SK-N-SH (cell line): ENCODE results near the gene SHISA3. TPM values are rescaled to one million over a fixed set of nuclear protein-coding genes. Genes with fewer than 3 reads are reported as not detected.
A peak's percentile ranks its signal among the peaks of the same experiment; 100 is the strongest.

Experiments used
- CTCF ChIA-PET: fragments of 300-600, 350-600 bp; formaldehyde crosslinking; extraction: SDS; loops from one replicate; lab custom pipeline; 2021; lab: Yijun Ruan, JAX
- POLR2A ChIA-PET: fragments of 350-600 bp; sonication (Branson Sonifier 250); formaldehyde crosslinking; extraction: SDS; loops from one replicate; lab custom pipeline; 2020; ENCODE audit warnings: antibody characterized with exemption, inconsistent platforms; lab: Yijun Ruan, JAX
- DNase-seq: peaks from one replicate; pipeline ENCODE4 v3.0.0; 2012
- H2AFZ ChIP-seq: fragments of 200-600 bp; sonication (generic); 2 replicates; pipeline ENCODE4 v1.8.1; 2016; ENCODE audit warnings: antibody characterized with exemption, mild to moderate bottlenecking, low read depth
- H3F3A ChIP-seq: fragments of 200-600 bp; sonication (generic); replicated peaks from 2 replicates; pipeline ENCODE3; 2016; ENCODE audit warnings: antibody characterized with exemption, mild to moderate bottlenecking; ENCODE audit not compliant: insufficient read depth
- H3K27ac ChIP-seq, 2 experiments: fragments of 200-500 bp in 1 of 2; fragments of 200-600 bp in 1 of 2; sonication (Bioruptor generic) in 1 of 2; sonication (generic), shearing (Covaris generic) in 1 of 2; 2 replicates each; pipeline versions ENCODE4 v1.5.1 to v1.6.1; 2014 to 2016; ENCODE audit warnings: low read depth in 2 of 2, inconsistent platforms in 1 of 2, low read length in 1 of 2, mild to moderate bottlenecking in 1 of 2, mixed read lengths in 1 of 2
- H3K27me3 ChIP-seq: fragments of 200-600 bp; sonication (generic), shearing (Covaris generic); 2 replicates; pipeline ENCODE4 v1.6.1; 2016; ENCODE audit warnings: mixed run types; ENCODE audit not compliant: insufficient read depth
- H3K36me3 ChIP-seq, 2 experiments: fragments of 200-500 bp in 1 of 2; fragments of 200-600 bp in 1 of 2; sonication (Bioruptor generic) in 1 of 2; sonication (generic) in 1 of 2; replicated peaks in 1 of 2; 2 replicates each; pipeline versions ENCODE3 to v1.5.1; 2014 to 2016; ENCODE audit warnings: low read length in 1 of 2, mild to moderate bottlenecking in 1 of 2; ENCODE audit not compliant: insufficient read depth in 2 of 2, control insufficient read depth in 1 of 2
- H3K4me1 ChIP-seq, 2 experiments: fragments of 200-500 bp in 1 of 2; fragments of 200-600 bp in 1 of 2; sonication (Bioruptor generic) in 1 of 2; sonication (generic), shearing (Covaris generic) in 1 of 2; 2 replicates each; pipeline versions ENCODE4 v1.5.1 to v1.6.1; 2014 to 2016; ENCODE audit warnings: low read depth in 1 of 2, low read length in 1 of 2, mixed run types in 1 of 2; ENCODE audit not compliant: insufficient read depth in 2 of 2, control insufficient read depth in 1 of 2
- H3K4me2 ChIP-seq: fragments of 200-600 bp; sonication (generic), shearing (Covaris generic); 2 replicates; pipeline ENCODE4 v1.6.1; 2017; ENCODE audit warnings: mixed run types
- H3K4me3 ChIP-seq, 2 experiments: fragments of 200-500 bp in 1 of 2; fragments of 200-600 bp in 1 of 2; sonication (Bioruptor generic) in 1 of 2; sonication (generic), shearing (Covaris generic) in 1 of 2; 2 replicates each; pipeline versions ENCODE4 v1.5.1 to v1.8.1; 2014 to 2016; ENCODE audit warnings: low read depth in 2 of 2, inconsistent platforms in 1 of 2, low read length in 1 of 2, mild to moderate bottlenecking in 1 of 2, mixed read lengths in 1 of 2, moderate library complexity in 1 of 2
- H3K79me2 ChIP-seq: fragments of 200-600 bp; sonication (generic); 2 replicates; pipeline ENCODE4 v1.8.1; 2017; ENCODE audit warnings: mild to moderate bottlenecking; ENCODE audit not compliant: insufficient read depth
- H3K9ac ChIP-seq: fragments of 200-600 bp; sonication (generic); 2 replicates; pipeline ENCODE4 v1.6.1; 2017; ENCODE audit warnings: mixed run types
- H3K9me2 ChIP-seq: fragments of 200-600 bp; sonication (generic); 2 replicates; pipeline ENCODE4 v1.6.1; 2017; ENCODE audit warnings: mixed run types
- H3K9me3 ChIP-seq: fragments of 200-600 bp; sonication (generic); 2 replicates; pipeline ENCODE4 v1.6.1; 2017; ENCODE audit warnings: mixed run types, mild to moderate bottlenecking, moderate library complexity
- H4K20me1 ChIP-seq: fragments of 200-600 bp; sonication (generic); 2 replicates; pipeline ENCODE4 v1.6.1; 2017; ENCODE audit warnings: mild to moderate bottlenecking, mixed run types; ENCODE audit not compliant: insufficient read depth
- CTCF ChIP-seq: fragments of 200-600 bp; sonication (generic); IDR thresholded peaks from 2 replicates; pipeline ENCODE4 v1.6.1; 2017; ENCODE audit warnings: antibody characterized with exemption, mild to moderate bottlenecking, moderate library complexity
- ELF1 ChIP-seq: IDR thresholded peaks from 2 replicates; pipeline ENCODE4 v1.4.0; 2012
- EZH2phosphoT487 ChIP-seq: fragments of 200-600 bp; sonication (generic); IDR thresholded peaks from 2 replicates; pipeline ENCODE4 v1.6.1; 2017; ENCODE audit warnings: low read depth, mixed run types, mild to moderate bottlenecking, antibody characterized with exemption, moderate library complexity, borderline replicate concordance
- FOXJ3 ChIP-seq: sonication (generic); formaldehyde crosslinking; IDR thresholded peaks from 2 replicates; pipeline ENCODE4 v1.5.1; 2020; ENCODE audit warnings: mild to moderate bottlenecking, missing genetic modification reagents
- FOXM1 ChIP-seq: IDR thresholded peaks from 2 replicates; pipeline ENCODE4 v1.4.0; 2012; ENCODE audit warnings: low read depth, mild to moderate bottlenecking
- GABPA ChIP-seq: IDR thresholded peaks from 2 replicates; pipeline ENCODE4 v1.4.0; 2012; ENCODE audit warnings: low read depth, mild to moderate bottlenecking
- GATA2 ChIP-seq: sonication (generic); formaldehyde crosslinking; IDR thresholded peaks from 2 replicates; pipeline ENCODE4 v1.5.0; 2020; ENCODE audit warnings: mild to moderate bottlenecking, missing genetic modification reagents
- IRF3 ChIP-seq: fragments of 150-350 bp; IDR thresholded peaks from 2 replicates; pipeline ENCODE4 v1.6.1; 2016; ENCODE audit warnings: mild to moderate bottlenecking, low read depth, low read length
- JUND ChIP-seq: IDR thresholded peaks from 2 replicates; pipeline ENCODE4 v1.4.0; 2012
- MAX ChIP-seq: IDR thresholded peaks from 2 replicates; pipeline ENCODE4 v1.4.0; 2012; ENCODE audit warnings: low read depth
- MEF2A ChIP-seq: IDR thresholded peaks from 2 replicates; pipeline ENCODE4 v1.4.0; 2012; ENCODE audit warnings: low read depth, borderline replicate concordance
- MXI1 ChIP-seq: IDR thresholded peaks from 2 replicates; pipeline ENCODE4 v1.6.1; 2012; ENCODE audit warnings: mild to moderate bottlenecking, low read depth, low read length, improper control_type of control experiment
- NFIC ChIP-seq: IDR thresholded peaks from 2 replicates; pipeline ENCODE4 v1.4.0; 2012; ENCODE audit warnings: borderline replicate concordance
- PBX3 ChIP-seq: IDR thresholded peaks from 2 replicates; pipeline ENCODE4; 2012
- RAD21 ChIP-seq: IDR thresholded peaks from 2 replicates; pipeline ENCODE4 v1.6.1; 2012; ENCODE audit warnings: mild to moderate bottlenecking, low read length
- REST ChIP-seq: IDR thresholded peaks from 2 replicates; pipeline ENCODE4 v1.6.1; 2012; ENCODE audit warnings: mild to moderate bottlenecking, low read depth, low read length, moderate library complexity
- RFX5 ChIP-seq: IDR thresholded peaks from 2 replicates; pipeline ENCODE4 v1.6.1; 2012; ENCODE audit warnings: mild to moderate bottlenecking, improper control_type of control experiment, low read length
- RXRA ChIP-seq: IDR thresholded peaks from 2 replicates; pipeline ENCODE4 v1.4.0; 2012; ENCODE audit warnings: low read depth, mild to moderate bottlenecking, borderline replicate concordance
- SMC3 ChIP-seq: IDR thresholded peaks from 2 replicates; pipeline ENCODE4 v1.6.1; 2012; ENCODE audit warnings: low read depth, low read length, improper control_type of control experiment
- TAF1 ChIP-seq: IDR thresholded peaks from 2 replicates; pipeline ENCODE4 v1.6.1; 2012; ENCODE audit warnings: low read depth, mild to moderate bottlenecking, low read length, moderate library complexity, borderline replicate concordance
- TCF12 ChIP-seq: IDR thresholded peaks from 2 replicates; pipeline ENCODE4 v1.4.0; 2012
- TEAD4 ChIP-seq: IDR thresholded peaks from 2 replicates; pipeline ENCODE4 v1.4.0; 2012; ENCODE audit warnings: mild to moderate bottlenecking, borderline replicate concordance; ENCODE audit not compliant: insufficient read depth
- USF1 ChIP-seq: IDR thresholded peaks from 2 replicates; pipeline ENCODE4 v1.4.0; 2012; ENCODE audit warnings: low read depth, borderline replicate concordance
- YY1 ChIP-seq: IDR thresholded peaks from 2 replicates; pipeline ENCODE4 v1.4.0; 2012; ENCODE audit warnings: low read depth, mild to moderate bottlenecking
- ZBTB33 ChIP-seq: IDR thresholded peaks from 2 replicates; pipeline ENCODE4 v1.4.0; 2012; ENCODE audit warnings: low read depth, borderline replicate concordance
- WGBS: methylation state at CpG from one replicate; pipeline ENCODE4 v1.1.6; 2017; ENCODE audit warnings: low lambda C conversion rate; 5-methylcytosine and 5-hydroxymethylcytosine counted together
- polyA plus RNA-seq, 3 experiments: library from polyadenylated mRNA; depleted of rRNA; stranded (reverse); fragments of >200 nt; gene quantifications; 2 replicates each; pipeline ENCODE4 v1.2.3, GENCODE V29; 2012

Gene SHISA3
- polyA plus RNA-seq, 1 of the 3 experiments (the other 2 are of a cell fraction): 1.1 TPM

GRCh38 chr4:42412251-42412650 is 15.0 kb downstream of the SHISA3 start:
- WGBS: 48% methylated on average over 2 of the region's 2 CpGs
- no peak overlapping the region for H3K4me3 ChIP-seq
- no peak for TF ChIP-seq MAX
- no peak for TF ChIP-seq RFX5
- no peak for TF ChIP-seq MEF2A
- no peak for TF ChIP-seq IRF3
- no peak for TF ChIP-seq ELF1
- no peak for TF ChIP-seq YY1
- peak; percentile 52; the same call in 1 of the 2 replicates for TF ChIP-seq NFIC
- TF ChIP-seq JUND: peak; percentile 68
- no peak for TF ChIP-seq SMC3
- no peak for TF ChIP-seq TEAD4
- no peak for TF ChIP-seq RXRA
- TF ChIP-seq REST: no peak
- no peak for TF ChIP-seq RAD21
- TF ChIP-seq CTCF: no peak
- TF ChIP-seq ZBTB33: no peak
- TF ChIP-seq GABPA: no peak
- TF ChIP-seq EZH2phosphoT487: no peak
- no peak for TF ChIP-seq USF1
- peak; percentile 73 for TF ChIP-seq PBX3
- TF ChIP-seq TAF1: no peak
- TF ChIP-seq TCF12: peak; percentile 57
- TF ChIP-seq FOXJ3: no peak
- no peak for TF ChIP-seq GATA2 (CRISPR knock-in tag)
- TF ChIP-seq MXI1: no peak
- TF ChIP-seq FOXM1: no peak

More at GRCh38 chr4:42412251-42412650, 15.0 kb downstream of the SHISA3 start:
- Histone ChIP-seq H3K27me3 (no peaks in the 10 kb centered on the region), H4K20me1 (no peaks in the 10 kb centered on the region), H3K4me1 (peaks cover 3 to 7% of the 10 kb centered on the region in 2 experiments; a peak in 1 of 4 replicates), H3K36me3 (no peaks in the 10 kb centered on the region), H3K9me3 (no peaks in the 10 kb centered on the region), H3K9me2 (no peaks in the 10 kb centered on the region), H3K27ac (peak overlapping the region; percentile 40 to 87), H3K4me2 (peak overlapping the region; percentile 13; the same call in 1 of the 2 replicates), H3K9ac (no peak overlapping the region), H3F3A (no peaks in the 10 kb centered on the region), H2AFZ (peak overlapping the region; percentile 9; the same call in 1 of the 2 replicates), H3K79me2 (no peaks in the 10 kb centered on the region)
- no peak for DNase-seq
- ChIA-PET CTCF (interaction anchor here (0.9 kb wide), 1 partner anchor 10 kb away, joined by 4 read pairs; no protein-coding TSS in a partner anchor), POLR2A (no interaction called here)
